ENCODE data around the gene TK2.

The TK2 gene

DNA sequence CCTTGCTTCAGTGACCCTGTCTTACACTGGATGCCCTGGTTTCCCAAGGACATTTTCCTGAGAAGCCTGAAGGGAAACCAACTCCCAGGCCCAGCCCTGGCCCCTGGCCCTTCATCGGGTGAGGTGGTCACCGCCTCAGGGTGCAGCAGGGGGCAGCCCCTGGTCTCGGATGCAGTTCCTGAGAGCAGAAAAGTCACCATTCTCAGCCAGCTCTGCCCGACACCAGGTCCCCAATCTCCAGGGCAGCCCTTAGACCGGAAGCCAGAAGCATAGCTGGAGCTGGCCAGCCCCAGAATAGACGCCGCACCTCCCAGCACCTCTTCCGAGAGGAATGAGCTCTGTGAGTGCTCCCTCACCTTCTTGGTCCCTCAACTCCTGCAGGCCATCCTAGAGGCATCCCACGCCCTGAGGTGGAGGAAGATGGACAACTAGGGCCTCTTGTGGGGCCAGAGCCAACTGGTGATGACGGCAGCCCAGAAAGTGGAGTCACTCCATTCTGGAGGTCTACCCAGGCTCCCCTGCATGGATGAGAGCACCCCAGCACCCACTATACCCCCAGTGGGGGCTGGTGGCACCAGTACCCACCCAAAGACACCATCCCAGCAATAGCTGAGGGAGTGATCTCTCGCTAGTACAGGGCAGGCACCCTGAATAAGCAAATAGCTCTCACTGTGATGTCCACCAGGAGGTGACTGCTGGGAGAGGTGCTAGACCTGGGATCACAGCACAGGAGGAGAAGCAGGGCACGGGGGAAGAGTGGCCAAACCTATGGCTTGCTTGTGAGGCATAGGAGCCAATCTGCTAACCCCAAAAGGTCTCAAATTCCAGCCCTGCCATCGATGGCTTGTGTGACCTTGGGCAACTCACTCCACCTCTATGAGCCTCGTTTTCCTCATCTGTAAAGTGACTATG, 56.2 kb downstream of the TK2 start:
- in situ Hi-C loops (cut with HindIII; ENCODE audit: low pct_ligation_motif_present, low pct_unique_long_range_greater_than_20kb, low sequenced_read_pairs), result no loop called here
- no peak for DNase-seq

DNA sequence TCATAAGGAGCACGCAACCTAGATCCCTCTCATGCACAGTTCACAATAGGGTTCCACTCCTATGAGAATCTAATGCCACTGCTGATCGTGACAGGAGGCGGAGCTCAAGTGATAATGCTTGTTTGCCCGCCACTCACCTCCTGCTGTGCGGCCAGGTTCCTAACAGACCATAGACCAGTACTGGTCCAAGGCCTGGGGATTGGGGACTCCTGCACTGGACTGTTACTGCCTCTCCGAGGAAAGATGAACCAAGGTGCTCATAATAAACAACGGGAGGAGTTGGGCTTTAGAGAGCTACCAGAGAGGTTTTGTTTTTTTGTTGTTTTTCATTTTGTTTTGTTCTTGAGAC, 58.2 kb downstream of the TK2 start:
- in situ Hi-C loops (cut with HindIII; ENCODE audit: low pct_ligation_motif_present, low pct_unique_long_range_greater_than_20kb, low sequenced_read_pairs), result no loop called here
- no peak for DNase-seq

DNA sequence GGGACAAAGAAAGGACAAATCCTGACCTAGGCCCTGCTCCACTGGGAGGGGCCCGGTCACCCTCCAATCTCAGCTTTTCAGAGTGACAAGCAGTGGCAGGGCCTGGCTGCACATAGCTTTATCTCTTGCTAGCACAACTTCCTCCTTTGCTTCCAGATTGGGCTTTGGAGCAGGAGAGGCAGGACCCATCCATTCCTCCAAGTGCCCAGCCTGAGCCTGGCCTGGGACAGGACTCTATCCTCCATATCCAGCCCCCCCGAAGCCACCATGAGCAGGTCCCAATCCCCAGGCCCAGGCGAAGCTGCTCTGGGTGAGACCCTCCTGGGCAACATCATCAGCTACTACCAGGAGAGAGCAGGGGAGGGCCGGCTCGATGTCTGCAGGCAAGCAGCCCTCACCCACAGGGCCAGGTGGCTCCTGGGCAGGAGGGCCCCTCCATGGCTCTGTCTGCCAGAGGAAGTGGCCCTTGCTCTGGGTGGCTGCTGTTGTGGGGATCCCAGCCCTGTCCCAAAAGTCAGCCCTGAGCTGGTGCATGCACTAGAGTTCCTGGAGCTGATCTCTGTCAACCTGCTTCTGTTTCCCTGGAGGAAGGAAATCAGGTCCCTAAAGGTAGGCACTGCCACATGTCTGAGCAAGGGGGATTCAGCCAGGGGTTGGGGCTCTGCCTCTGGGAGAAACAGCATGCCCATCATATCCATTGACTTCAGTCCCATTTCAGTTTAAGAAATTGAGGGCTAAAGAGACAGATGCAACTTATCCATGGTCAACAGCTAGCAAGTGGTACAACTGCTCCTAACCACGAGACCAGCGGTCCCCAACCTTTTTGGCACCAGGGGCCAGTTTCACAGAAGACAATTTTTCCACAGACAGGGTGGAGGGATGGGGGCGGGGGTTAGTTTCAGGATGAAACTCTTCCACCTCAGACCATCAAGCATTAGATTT, 58.9 kb downstream of the TK2 start:
- in situ Hi-C loops (cut with HindIII; ENCODE audit: low pct_ligation_motif_present, low pct_unique_long_range_greater_than_20kb, low sequenced_read_pairs), result no loop called here

DNA sequence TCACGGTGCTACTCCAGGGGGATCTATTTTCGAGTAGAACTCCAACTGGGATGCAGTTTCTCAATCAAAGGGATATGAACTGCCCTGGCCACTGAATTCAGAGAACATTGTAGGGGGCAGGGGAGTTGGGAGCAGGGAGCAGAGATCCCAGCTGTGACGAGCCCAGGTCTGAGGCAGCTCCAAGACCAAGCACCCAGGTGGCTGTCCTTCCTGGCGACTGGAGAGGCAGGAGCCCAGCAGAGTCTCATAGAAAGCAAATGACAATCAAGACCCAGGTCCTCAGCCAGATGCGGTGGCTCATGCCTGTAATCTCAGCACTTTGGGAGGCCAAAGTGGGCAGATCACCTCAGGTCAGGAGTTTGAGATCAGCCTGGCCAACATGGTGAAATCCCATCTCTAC, 60.1 kb downstream of the TK2 start:
- in situ Hi-C loops (cut with HindIII; ENCODE audit: low pct_ligation_motif_present, low pct_unique_long_range_greater_than_20kb, low sequenced_read_pairs), result no loop called here
- DNase-seq, result no peak

More for the DNA sequence above, 58.9 kb downstream of the TK2 start:
- DNase-seq, result no peak

DNA sequence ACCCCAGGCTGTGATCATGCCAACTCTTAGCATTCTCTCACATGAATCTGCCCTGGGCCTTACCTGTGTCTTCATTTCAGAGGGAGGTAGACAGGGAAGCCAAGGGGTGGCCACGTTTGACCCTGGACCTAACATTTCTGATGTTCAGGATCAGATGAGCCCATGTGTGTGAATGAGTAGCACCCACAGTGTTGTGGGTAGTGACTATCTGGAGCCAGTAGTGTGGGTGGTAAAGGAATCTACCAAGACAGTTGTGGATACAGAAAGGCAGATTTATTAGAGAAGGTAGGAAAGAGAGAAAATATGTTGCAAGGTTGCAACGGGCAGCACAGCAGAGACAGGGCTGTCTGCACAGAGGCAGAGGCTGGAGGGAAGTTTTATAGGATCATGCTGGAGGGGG, 60.5 kb downstream of the TK2 start:
- in situ Hi-C loops (cut with HindIII; ENCODE audit: low pct_ligation_motif_present, low pct_unique_long_range_greater_than_20kb, low sequenced_read_pairs), result no loop called here
- no peak for DNase-seq

DNA sequence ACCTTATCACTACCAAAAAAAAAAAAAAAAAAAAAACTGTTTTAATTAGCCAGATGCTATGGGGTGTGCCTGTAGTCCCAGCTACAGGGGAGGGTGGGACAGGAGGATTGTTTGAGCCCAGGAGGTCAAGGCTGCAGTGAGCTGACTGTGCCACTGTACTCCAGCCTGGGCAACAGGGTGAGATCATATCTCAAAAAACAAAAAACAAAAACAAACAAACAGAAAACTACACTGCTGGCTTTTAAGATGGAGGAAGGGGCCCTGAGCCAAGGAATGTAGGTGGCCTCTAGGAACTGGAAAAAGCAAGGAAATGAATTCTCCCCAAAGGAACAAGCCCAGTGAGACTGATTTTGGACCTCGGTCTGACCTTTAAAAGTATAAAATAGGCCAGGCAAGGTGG, 61.4 kb downstream of the TK2 start:
- in situ Hi-C loops (cut with HindIII; ENCODE audit: low pct_ligation_motif_present, low pct_unique_long_range_greater_than_20kb, low sequenced_read_pairs), result no loop called here
- no peak for DNase-seq

DNA sequence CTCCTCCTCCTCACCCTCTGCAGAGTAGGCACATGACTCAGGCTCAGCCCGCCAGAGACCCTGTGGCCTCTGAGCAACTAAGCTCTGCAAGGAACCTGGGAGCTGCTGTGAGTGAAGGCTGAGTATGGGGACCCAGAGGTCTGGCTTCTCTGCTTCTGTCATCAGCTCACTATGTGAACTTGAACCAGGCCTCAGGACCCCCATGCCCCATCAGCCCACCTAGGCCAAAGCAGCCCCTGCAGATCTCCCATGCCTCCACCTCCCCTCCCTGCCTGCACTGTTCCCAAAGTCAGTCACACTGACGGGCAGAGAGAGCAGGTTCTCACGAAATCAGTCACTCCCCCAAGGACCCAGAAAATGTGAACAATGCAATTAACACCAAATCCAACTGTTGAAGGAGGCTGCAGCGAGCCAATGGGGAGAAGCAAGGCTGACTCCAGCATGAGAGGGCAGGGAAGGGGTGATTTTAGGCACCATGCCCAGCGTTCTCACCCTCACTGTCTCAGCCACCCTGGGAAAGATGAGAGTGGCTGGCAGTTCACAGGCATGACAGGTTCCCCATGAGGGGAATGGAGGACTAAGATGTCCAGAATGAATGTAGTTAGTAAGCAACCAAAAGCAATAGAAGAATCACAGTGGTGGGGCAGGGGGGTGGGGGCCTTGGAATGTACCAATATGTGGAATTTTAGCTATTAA, 62.2 kb downstream of the TK2 start:
- DNase-seq, result no peak
- in situ Hi-C loops (cut with HindIII; ENCODE audit: low pct_ligation_motif_present, low pct_unique_long_range_greater_than_20kb, low sequenced_read_pairs), result no loop called here

DNA sequence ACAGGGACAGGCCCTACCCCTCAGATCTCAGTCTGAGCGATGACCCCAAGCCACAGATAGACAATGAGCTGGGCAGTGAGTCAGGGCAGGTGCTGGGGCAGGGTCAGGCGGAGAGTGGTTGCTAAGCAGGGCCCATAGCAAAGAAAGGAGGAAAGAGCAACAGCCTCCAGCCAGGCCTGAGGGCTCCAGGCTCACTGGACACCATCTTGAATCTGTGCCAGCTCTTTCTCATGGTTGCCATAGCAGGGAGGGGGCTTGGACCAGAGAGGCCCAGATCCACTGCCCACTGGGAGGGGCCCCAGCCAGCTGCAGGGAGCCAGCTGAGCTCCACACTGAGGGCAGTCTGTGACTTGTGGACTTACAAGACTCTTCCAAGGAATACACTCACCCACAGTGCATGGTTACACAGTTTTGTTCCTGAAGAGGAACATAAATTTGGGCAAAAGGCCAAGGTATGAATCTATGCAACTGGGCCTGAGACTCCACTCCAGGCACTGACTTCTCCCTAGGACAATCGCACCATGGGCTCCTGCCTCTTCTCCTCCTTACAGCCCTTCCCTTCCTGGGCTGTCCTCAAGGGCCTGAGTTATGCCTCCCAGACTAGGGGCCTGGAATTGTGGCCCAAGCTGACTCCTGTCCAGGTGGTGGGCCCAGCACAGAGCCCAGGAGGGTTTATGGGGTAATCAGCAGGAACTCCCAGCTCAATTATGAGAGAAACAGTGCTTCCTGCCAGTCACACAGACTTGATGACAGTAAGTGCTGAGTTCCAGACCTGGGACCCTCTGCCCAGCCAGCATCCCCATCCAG, 62.9 kb downstream of the TK2 start:
- DNase-seq, result no peak
- in situ Hi-C loops (cut with HindIII; ENCODE audit: low pct_ligation_motif_present, low pct_unique_long_range_greater_than_20kb, low sequenced_read_pairs), result no loop called here

DNA sequence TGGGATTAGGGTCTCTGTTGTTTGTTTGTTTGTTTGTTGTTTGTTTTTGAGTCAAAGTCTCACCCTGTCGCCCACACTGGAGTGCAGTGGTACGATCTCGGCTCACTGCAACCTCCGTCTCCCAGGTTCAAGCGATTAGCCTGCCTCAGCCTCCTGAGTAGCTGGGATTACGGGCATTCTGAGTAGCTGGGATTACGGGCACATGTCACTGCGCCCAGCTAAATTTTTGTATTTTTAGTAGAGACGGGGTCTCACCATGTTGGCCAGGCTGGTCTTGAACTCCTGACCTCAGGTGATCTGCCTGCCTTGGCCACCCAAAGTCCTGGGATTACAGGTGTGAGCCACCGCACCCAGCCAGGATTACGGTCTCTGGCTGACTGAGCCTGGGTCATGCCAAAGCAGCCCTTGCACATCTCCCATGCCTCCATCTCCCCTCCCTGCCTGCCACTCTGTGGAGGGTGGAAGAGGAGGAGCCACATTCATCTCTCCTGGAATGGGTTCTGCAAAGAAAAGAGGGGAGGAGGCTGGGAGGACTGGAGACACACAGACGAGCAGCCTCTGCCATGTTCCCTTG, 63.6 kb downstream of the TK2 start:
- no peak for DNase-seq
- in situ Hi-C loops (cut with HindIII; ENCODE audit: low pct_ligation_motif_present, low pct_unique_long_range_greater_than_20kb, low sequenced_read_pairs), result no loop called here

DNA sequence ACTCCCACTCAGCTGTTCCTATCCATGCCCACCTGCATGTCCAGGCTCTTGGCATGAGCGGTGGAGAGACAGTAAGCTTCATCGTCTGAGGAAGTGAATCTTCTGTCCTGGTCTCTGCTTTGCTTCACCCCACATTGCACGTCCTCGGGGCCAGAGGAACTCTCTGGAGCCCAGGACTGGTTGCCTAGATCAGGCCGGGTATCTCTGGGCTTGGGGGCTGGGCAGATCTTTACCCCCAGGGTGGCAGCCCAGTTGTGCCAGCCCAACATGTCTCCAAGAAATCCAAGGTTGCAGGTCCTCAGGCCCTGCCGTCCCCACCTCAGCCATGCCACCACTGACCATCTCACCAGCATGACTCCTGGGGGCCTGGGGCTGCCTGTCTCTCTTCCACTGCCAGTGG, 64.5 kb downstream of the TK2 start:
- DNase-seq, result no peak
- in situ Hi-C loops (cut with HindIII; ENCODE audit: low pct_ligation_motif_present, low pct_unique_long_range_greater_than_20kb, low sequenced_read_pairs), result no loop called here

DNA sequence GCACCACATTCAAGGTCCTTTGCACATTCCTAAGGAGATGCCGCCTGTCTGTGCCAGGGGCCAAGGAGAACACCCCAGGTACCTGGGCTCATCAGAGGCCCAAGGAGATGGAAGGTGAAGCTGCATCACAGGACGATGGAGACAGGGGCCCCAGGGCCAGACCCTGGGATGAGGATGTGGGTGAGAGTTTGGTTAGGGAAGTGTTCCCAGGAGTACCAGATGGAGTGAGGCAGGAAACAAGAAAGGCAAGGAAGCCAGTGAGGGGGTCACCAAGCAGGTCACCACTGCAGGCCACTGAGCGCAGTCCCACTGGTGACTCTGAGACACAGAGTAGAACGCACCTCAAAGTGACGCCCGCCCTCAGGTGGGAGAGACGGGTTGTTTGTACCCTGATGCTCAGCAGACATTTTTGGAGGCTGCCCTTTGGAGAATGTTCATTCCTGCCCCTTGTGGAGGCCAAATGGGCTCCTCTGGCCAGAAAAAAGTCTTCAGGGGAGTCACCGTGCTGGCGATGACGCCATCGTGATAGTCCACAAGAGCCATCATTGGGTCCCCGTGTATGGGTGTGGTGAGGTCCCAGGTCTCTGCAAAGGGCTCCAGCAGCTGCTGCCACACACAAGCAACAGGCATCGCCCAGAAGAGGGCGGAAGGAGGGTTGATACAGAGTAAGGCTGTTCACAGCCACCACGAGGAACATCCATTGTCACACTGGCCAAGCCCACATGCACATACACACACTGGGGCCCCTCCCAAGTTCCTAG, 65.3 kb downstream of the TK2 start:
- in situ Hi-C loops (cut with HindIII; ENCODE audit: low pct_ligation_motif_present, low pct_unique_long_range_greater_than_20kb, low sequenced_read_pairs), result no loop called here
- no peak for DNase-seq

DNA sequence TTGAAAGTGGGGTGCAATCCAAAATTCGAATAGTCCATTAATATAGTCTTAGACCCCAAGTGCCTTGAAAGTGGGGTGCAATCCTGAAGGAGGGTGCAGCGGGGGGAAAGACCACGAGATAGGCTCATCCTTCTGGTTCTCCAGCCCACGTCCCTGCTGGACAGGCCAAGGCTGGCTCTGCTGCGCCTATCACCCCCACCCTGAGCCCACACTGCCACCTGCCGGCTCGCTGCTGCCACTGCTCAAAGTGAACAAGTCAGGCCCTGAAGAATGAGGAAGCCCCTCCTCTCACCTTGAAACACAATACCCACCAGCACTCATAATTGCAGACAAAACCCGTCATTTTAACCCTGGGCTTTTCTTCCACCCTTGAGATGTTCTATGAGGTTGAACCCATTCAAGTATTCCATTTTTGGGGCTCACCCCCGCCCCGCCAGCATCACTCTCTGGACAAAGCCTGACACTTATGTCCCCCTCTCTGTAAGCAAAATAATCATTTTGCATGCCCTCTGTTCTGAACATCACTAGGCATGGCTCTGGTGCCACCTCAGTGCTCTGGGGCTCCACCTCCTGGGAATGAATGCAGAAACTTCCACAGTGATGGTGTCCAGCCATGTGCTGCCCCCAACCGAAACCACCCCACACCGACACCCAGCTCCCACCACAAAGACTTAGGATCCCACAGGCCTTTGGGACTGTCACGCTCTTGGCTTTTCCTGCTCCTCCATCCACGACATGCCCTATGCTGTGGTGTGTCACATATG, 66.1 kb downstream of the TK2 start:
- in situ Hi-C loops (cut with HindIII; ENCODE audit: low pct_ligation_motif_present, low pct_unique_long_range_greater_than_20kb, low sequenced_read_pairs), result no loop called here
- DNase-seq, result peak; percentile 82

DNA sequence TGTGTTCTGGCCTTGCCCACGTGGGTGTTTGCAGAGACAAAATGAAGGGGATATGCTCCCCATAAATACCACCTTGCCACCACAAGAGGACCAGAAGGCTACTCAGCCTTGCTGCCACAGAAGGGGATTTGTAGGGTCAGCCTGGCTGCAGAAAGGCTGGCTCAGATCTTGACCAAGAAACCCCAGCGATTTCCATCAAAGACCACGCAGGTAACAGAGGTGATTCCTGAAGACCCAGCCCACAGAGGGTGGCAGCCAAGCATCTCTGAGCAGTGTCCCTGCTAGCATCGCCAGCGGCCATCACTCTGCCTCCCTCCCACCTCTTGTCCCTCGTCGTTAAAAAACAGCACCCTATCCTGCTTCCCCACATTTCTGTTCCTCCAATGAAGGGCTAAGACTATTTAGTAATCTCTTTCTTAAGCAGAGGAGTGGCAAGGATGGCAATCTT, 68.0 kb downstream of the TK2 start:
- DNase-seq, result no peak
- in situ Hi-C loops (cut with HindIII; ENCODE audit: low pct_ligation_motif_present, low pct_unique_long_range_greater_than_20kb, low sequenced_read_pairs), result no loop called here

DNA sequence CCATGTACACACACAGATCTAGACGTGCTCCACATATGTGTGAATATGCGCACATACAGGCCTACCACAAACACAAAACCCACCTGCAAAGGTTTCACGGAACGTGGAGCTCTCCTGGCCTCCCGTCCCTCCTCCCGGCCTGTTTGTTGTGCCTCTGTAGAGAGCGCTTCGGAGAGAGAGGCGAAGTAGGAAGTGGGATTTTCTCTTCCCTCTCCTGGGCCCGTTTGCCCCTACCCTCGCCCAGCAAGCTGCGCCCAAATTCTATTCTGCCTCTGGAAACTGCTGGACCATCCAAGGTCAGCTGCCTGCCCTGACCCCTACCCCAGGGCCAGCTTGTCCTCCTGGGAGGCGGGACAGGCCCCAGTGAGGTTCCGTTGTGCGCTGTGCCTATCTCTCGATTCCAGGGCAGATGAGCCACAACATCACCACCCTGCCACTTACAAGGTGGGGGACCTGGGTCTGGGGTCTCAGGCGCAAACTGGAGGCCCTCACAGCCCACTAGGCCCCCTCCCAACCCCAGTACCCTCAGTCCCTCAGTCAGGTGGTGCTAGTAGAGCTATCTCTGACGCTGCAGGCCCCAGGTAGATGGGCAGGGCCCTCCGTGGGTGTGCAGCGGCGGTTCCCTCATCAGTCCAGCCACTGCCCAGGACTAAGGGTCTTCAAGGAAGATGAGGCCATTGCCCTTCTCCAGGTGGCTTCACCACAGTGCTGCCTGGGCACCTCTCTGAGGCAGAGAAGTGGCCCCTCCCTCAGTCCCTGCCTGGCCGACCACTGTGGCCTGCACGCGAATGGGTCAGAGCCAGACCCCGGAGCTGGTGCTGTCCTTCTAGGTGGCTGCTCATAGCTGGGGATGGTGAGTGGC, 68.6 kb downstream of the TK2 start:
- no peak for DNase-seq
- in situ Hi-C loops (cut with HindIII; ENCODE audit: low pct_ligation_motif_present, low pct_unique_long_range_greater_than_20kb, low sequenced_read_pairs), result no loop called here

DNA sequence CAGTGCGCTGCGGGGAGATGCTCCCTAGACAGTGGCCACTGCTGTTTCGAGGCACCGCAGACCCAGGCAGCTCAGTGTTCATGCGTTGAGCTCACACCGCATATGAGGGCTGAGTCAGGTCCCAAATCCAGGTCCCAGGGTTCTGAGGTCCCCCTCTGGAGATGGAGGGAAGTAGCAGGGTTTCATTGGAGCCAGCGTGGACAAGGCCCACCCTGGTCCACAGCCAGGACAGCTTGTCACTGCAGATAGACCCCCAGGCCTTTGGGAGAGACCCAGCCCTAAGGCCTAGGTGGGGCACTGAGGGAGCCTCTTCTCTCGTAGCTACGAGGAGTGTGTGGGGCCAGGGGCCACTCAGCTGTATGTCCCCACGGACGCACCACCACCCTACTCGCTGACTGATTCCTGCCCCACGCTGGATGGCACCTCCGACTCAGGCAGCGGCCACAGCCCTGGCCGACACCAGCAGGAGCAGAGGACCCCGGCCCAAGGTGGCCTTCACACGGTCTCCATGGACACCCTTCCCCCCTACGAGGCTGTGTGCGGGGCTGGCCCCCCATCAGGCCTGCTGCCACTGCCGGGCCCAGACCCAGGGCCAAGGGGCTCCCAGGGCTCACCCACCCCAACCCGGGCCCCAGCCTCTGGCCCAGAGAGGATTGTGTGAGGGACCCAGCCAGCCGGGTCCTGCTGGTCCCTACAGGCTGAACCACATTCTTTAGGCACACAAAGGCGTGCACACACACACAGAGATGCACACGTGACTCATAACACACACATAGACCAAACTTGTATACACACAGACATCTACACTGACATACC, 69.4 kb downstream of the TK2 start:
- in situ Hi-C loops (cut with HindIII; ENCODE audit: low pct_ligation_motif_present, low pct_unique_long_range_greater_than_20kb, low sequenced_read_pairs), result no loop called here
- DNase-seq, result no peak

Data from ACHN (cell line).